NCI-H82 treated with DMSO at 0.1 percent for 48 hours (cell line): ENCODE measurements around the gene USF2.

Source experiments
- DNase-seq: peaks from one replicate; lab custom pipeline; 2025; ENCODE audit not compliant: unreplicated experiment; lab: John Stamatoyannopoulos, UW

The USF2 gene

GRCh38 chr19:35298561-35298972, 29.8 kb downstream of the USF2 start:
- no peak for DNase-seq

GRCh38 chr19:35299523-35300338, 31.0 kb downstream of the USF2 start:
- no peak for DNase-seq

- DNase-seq: no peak
These were observed 31.5 kb downstream of the USF2 start for GRCh38 chr19:35300339-35300649.

GRCh38 chr19:35301961-35302360, 33.2 kb downstream of the USF2 start:
- no peak for DNase-seq

GRCh38 chr19:35302446-35302845, 33.7 kb downstream of the USF2 start:
- no peak for DNase-seq

- no peak for DNase-seq
These were observed 34.7 kb downstream of the USF2 start for GRCh38 chr19:35303357-35303915.

- DNase-seq: no peak
These were observed 35.3 kb downstream of the USF2 start for GRCh38 chr19:35304036-35304435.

- DNase-seq: no peak
These were observed 36.4 kb downstream of the USF2 start for GRCh38 chr19:35305181-35305580.

- no peak for DNase-seq
These were observed 37.9 kb downstream of the USF2 start for GRCh38 chr19:35306473-35307246.

GRCh38 chr19:35307931-35308330, 39.2 kb downstream of the USF2 start:
- DNase-seq: no peak

GRCh38 chr19:35308910-35309309, 40.1 kb downstream of the USF2 start:
- no peak for DNase-seq

GRCh38 chr19:35309481-35310279, 40.9 kb downstream of the USF2 start:
- no peak for DNase-seq

GRCh38 chr19:35310331-35310730, 41.6 kb downstream of the USF2 start:
- DNase-seq: no peak

GRCh38 chr19:35310811-35311465, 42.2 kb downstream of the USF2 start:
- no peak for DNase-seq

- no peak for DNase-seq
These were observed 43.3 kb downstream of the USF2 start for GRCh38 chr19:35311901-35312665.

GRCh38 chr19:35313587-35313986, 44.8 kb downstream of the USF2 start:
- DNase-seq: no peak

- DNase-seq: no peak
These were observed 45.3 kb downstream of the USF2 start for GRCh38 chr19:35314031-35314430.

- DNase-seq: no peak
These were observed 46.2 kb downstream of the USF2 start for GRCh38 chr19:35314858-35315470.

GRCh38 chr19:35315883-35316282, 47.1 kb downstream of the USF2 start:
- no peak for DNase-seq

- no peak for DNase-seq
These were observed 47.8 kb downstream of the USF2 start for GRCh38 chr19:35316560-35316959.
